ENCODE results near the gene CRYGC.

- no peak for TF ChIP-seq CTCF (IDR thresholded peaks at IDR 0.05)
- TF ChIP-seq POLR2A (IDR thresholded peaks at IDR 0.05): no peak
- no peak for TF ChIP-seq POLR2AphosphoS5 (IDR thresholded peaks at IDR 0.05)
Observed at GRCh38 chr2:208097313-208097712, 32.3 kb downstream of the CRYGC start.

All from stomach (tissue), 4 donors.